ENCODE data around the gene PLBD2. TPM values are rescaled to one million over a fixed set of nuclear protein-coding genes. Genes with fewer than 3 reads are reported as not detected.

PLBD2 gene
- total RNA-seq, 1 donor from 2014 or later = 40.2 TPM

GRCh38 chr12:113361574-113362370 lies 3.4 kb downstream of the PLBD2 start:
- ATAC-seq (ENCODE audit: poor library complexity) = no peak
- intact Hi-C loops (cut with DNase I) = no loop called here
- no peak for DNase-seq

- intact Hi-C loops (cut with DNase I) = no loop called here
- ATAC-seq (ENCODE audit: poor library complexity) = no peak
Measured at GRCh38 chr12:113364698-113365097, 6.3 kb downstream of the PLBD2 start.

GRCh38 chr12:113365639-113366395 lies 7.4 kb downstream of the PLBD2 start:
- intact Hi-C loops (cut with DNase I) = no loop called here
- DNase-seq (no peak), ATAC-seq (ENCODE audit: poor library complexity) (peak; percentile 55)

More at GRCh38 chr12:113364698-113365097, 6.3 kb downstream of the PLBD2 start:
- no peak for DNase-seq

- DNase-seq = no peak
- peak; percentile 87 for ATAC-seq (ENCODE audit: poor library complexity)
- intact Hi-C loops (cut with DNase I) = no loop called here
Measured at GRCh38 chr12:113366827-113367226, 8.4 kb downstream of the PLBD2 start.

GRCh38 chr12:113368331-113368730 lies 9.9 kb downstream of the PLBD2 start:
- intact Hi-C loops (cut with DNase I) = no loop called here
- no peak for DNase-seq

GRCh38 chr12:113369391-113369985 lies 11.1 kb downstream of the PLBD2 start:
- ATAC-seq (ENCODE audit: poor library complexity) = no peak
- no peak for DNase-seq
- intact Hi-C loops (cut with DNase I) = no loop called here

More at GRCh38 chr12:113368331-113368730, 9.9 kb downstream of the PLBD2 start:
- ATAC-seq (ENCODE audit: poor library complexity) = no peak

- no peak for ATAC-seq (ENCODE audit: poor library complexity)
- no peak for DNase-seq
- intact Hi-C loops (cut with DNase I) = no loop called here
Measured at GRCh38 chr12:113370923-113371682, 12.7 kb downstream of the PLBD2 start.

- intact Hi-C loops (cut with DNase I) = no loop called here
- ATAC-seq (ENCODE audit: poor library complexity) (no peak), DNase-seq (no peak)
Measured at GRCh38 chr12:113371808-113372207, 13.4 kb downstream of the PLBD2 start.

- DNase-seq (no peak), ATAC-seq (ENCODE audit: poor library complexity) (no peak)
- intact Hi-C loops (cut with DNase I) = no loop called here
Measured at GRCh38 chr12:113372371-113372770, 14.0 kb downstream of the PLBD2 start.

- DNase-seq = no peak
- ATAC-seq (ENCODE audit: poor library complexity) = no peak
- intact Hi-C loops (cut with DNase I) = no loop called here
Measured at GRCh38 chr12:113373440-113373839, 15.1 kb downstream of the PLBD2 start.

- DNase-seq (peak; percentile 40), ATAC-seq (ENCODE audit: poor library complexity) (no peak)
- intact Hi-C loops (cut with DNase I) = no loop called here
Measured at GRCh38 chr12:113373969-113374368, 15.6 kb downstream of the PLBD2 start.

GRCh38 chr12:113374823-113375428 lies 16.5 kb downstream of the PLBD2 start:
- ATAC-seq (ENCODE audit: poor library complexity) = no peak
- no peak for DNase-seq
- intact Hi-C loops (cut with DNase I) = no loop called here

- ATAC-seq (ENCODE audit: poor library complexity) = no peak
- intact Hi-C loops (cut with DNase I) = no loop called here
- DNase-seq = no peak
Measured at GRCh38 chr12:113378291-113378690, 19.9 kb downstream of the PLBD2 start.

- DNase-seq (no peak), ATAC-seq (ENCODE audit: poor library complexity) (no peak)
- intact Hi-C loops (cut with DNase I) = no loop called here
Measured at GRCh38 chr12:113381220-113381619, 22.8 kb downstream of the PLBD2 start.

- ATAC-seq (ENCODE audit: poor library complexity) (no peak), DNase-seq (no peak)
- intact Hi-C loops (cut with DNase I) = no loop called here
Measured at GRCh38 chr12:113382206-113382605, 23.8 kb downstream of the PLBD2 start.

- DNase-seq = no peak
- intact Hi-C loops (cut with DNase I) = no loop called here
- no peak for ATAC-seq (ENCODE audit: poor library complexity)
Measured at GRCh38 chr12:113384778-113385177, 26.4 kb downstream of the PLBD2 start.

GRCh38 chr12:113385282-113385882 lies 27.0 kb downstream of the PLBD2 start:
- intact Hi-C loops (cut with DNase I) = no loop called here
- DNase-seq (no peak), ATAC-seq (ENCODE audit: poor library complexity) (no peak)

- ATAC-seq (ENCODE audit: poor library complexity) (no peak), DNase-seq (no peak)
- intact Hi-C loops (cut with DNase I) = no loop called here
Measured at GRCh38 chr12:113386866-113387566, 28.6 kb downstream of the PLBD2 start.
